Right lobe of liver (tissue), 4 donors: ENCODE results near the gene CFAP92.

Source experiments
- CTCF ChIP-seq, 4 donors: fragments of 200-600 bp in 3 of 4; fragments of 450-650 bp in 1 of 4; IDR thresholded peaks; one replicate each; pipeline versions ENCODE4 v1.5.1 to v1.8.0; 2016 to 2022; ENCODE audit warnings: antibody characterized with exemption in 4 of 4, mild to moderate bottlenecking in 2 of 4
- POLR2A ChIP-seq: fragments of 450-650 bp; IDR thresholded peaks from one replicate; pipeline ENCODE4 v1.6.1; 2017; ENCODE audit warnings: antibody characterized with exemption, mild to moderate bottlenecking
- donor health status: DM: no; HTN: no; CAD: no.
- donor health status: DM: no; HTN: no; CAD: no.
- donor health status: DM: no; HTN: yes; CAD: no.

- no peak for TF ChIP-seq CTCF (IDR thresholded peaks at IDR 0.05)
- TF ChIP-seq POLR2A: no peak
Measured at GRCh38 chr3:128983293-128984069, 10.4 kb downstream of the CFAP92 start.
